Mesothelial cell of epicardium (in vitro differentiated cells): ENCODE data around the gene KIRREL3. TPM values are rescaled to one million over a fixed set of nuclear protein-coding genes. Genes with fewer than 3 reads are reported as not detected.

Experiments
- DNase-seq, 2 experiments: peaks; one replicate each; pipeline ENCODE4 v3.0.0; 2021; ENCODE audit warnings: low spot score in 2 of 2; ENCODE audit not compliant: unreplicated experiment in 2 of 2
- H3K27ac Mint-ChIP-seq: 2 replicates; pipeline ENCODE4 v1.8.0; 2021; ENCODE audit warnings: mixed read lengths
- H3K27me3 Mint-ChIP-seq: 2 replicates; pipeline ENCODE4 v1.8.0; 2021; ENCODE audit warnings: low read depth, mixed read lengths
- H3K36me3 Mint-ChIP-seq: 2 replicates; pipeline ENCODE4 v1.8.0; 2021; ENCODE audit warnings: mixed read lengths
- H3K4me1 Mint-ChIP-seq: 2 replicates; pipeline ENCODE4 v1.8.0; 2021; ENCODE audit warnings: mixed read lengths
- H3K4me3 Mint-ChIP-seq: 2 replicates; pipeline ENCODE4 v1.8.0; 2021; ENCODE audit warnings: mild to moderate bottlenecking, moderate library complexity, mixed read lengths
- H3K9me3 Mint-ChIP-seq: 2 replicates; pipeline ENCODE4 v1.8.0; 2021; ENCODE audit warnings: mixed read lengths
- CTCF ChIP-seq: fragments of 200-600 bp; sonication (generic); IDR thresholded peaks from one replicate; pipeline ENCODE4 v1.5.0; 2021; ENCODE audit warnings: antibody characterized with exemption; ENCODE audit not compliant: unreplicated experiment
- total RNA-seq: library from RNA; stranded (reverse); gene quantifications from 3 replicates; pipeline ENCODE4 v1.2.1, GENCODE V29; 2021

KIRREL3 gene
- total RNA-seq, 1 donor from 2014 or later = 0.31 TPM

- no peak for TF ChIP-seq CTCF
- Mint-ChIP-seq H3K27ac (no peak overlapping the region), H3K36me3 (no peaks in the 10 kb centered on the region), H3K4me3 (no peak overlapping the region), H3K4me1 (peaks cover 27% of the 10 kb centered on the region), H3K9me3 (no peaks in the 10 kb centered on the region), H3K27me3 (peaks cover 21% of the 10 kb centered on the region)
- no peak for DNase-seq
These were observed 168.2 kb downstream of the KIRREL3 start for GRCh38 chr11:126832387-126832786.

GRCh38 chr11:126830216-126830806 is 170.3 kb downstream of the KIRREL3 start:
- peaks cover 25% of the 10 kb centered on the region for H3K4me1 Mint-ChIP-seq
- no peaks in the 10 kb centered on the region for H3K36me3 Mint-ChIP-seq
- no peak overlapping the region for H3K4me3 Mint-ChIP-seq
- H3K27ac Mint-ChIP-seq = no peak overlapping the region
- DNase-seq = no peak
- TF ChIP-seq CTCF = no peak
- H3K27me3 Mint-ChIP-seq = peaks cover 31% of the 10 kb centered on the region
- H3K9me3 Mint-ChIP-seq = no peaks in the 10 kb centered on the region

GRCh38 chr11:126829716-126830115 is 170.9 kb downstream of the KIRREL3 start:
- Mint-ChIP-seq H3K4me1 (peaks cover 25% of the 10 kb centered on the region), H3K27me3 (peaks cover 31% of the 10 kb centered on the region), H3K27ac (no peak overlapping the region), H3K9me3 (no peaks in the 10 kb centered on the region), H3K4me3 (no peak overlapping the region), H3K36me3 (no peaks in the 10 kb centered on the region)
- DNase-seq = no peak
- TF ChIP-seq CTCF = no peak

- no peak for TF ChIP-seq CTCF
- no peaks in the 10 kb centered on the region for H3K36me3 Mint-ChIP-seq
- peaks cover 6% of the 10 kb centered on the region for H3K4me1 Mint-ChIP-seq
- no peaks in the 10 kb centered on the region for H3K9me3 Mint-ChIP-seq
- no peak for DNase-seq
- H3K4me3 Mint-ChIP-seq = no peak overlapping the region
- H3K27me3 Mint-ChIP-seq = peaks cover 38% of the 10 kb centered on the region
- H3K27ac Mint-ChIP-seq = no peak overlapping the region
These were observed 176.4 kb downstream of the KIRREL3 start for GRCh38 chr11:126824035-126824607.

- no peak for TF ChIP-seq CTCF
- no peak overlapping the region for H3K4me3 Mint-ChIP-seq
- peaks cover 6% of the 10 kb centered on the region for H3K4me1 Mint-ChIP-seq
- H3K27ac Mint-ChIP-seq = no peak overlapping the region
- H3K36me3 Mint-ChIP-seq = no peaks in the 10 kb centered on the region
- H3K27me3 Mint-ChIP-seq = peaks cover 33% of the 10 kb centered on the region
- H3K9me3 Mint-ChIP-seq = no peaks in the 10 kb centered on the region
- DNase-seq = no peak
These were observed 177.3 kb downstream of the KIRREL3 start for GRCh38 chr11:126823274-126823673.

- Mint-ChIP-seq H3K4me1 (peaks cover 6% of the 10 kb centered on the region), H3K9me3 (no peaks in the 10 kb centered on the region), H3K27ac (no peak overlapping the region), H3K36me3 (no peaks in the 10 kb centered on the region), H3K27me3 (peaks cover 35% of the 10 kb centered on the region), H3K4me3 (no peak overlapping the region)
- DNase-seq = no peak
- no peak for TF ChIP-seq CTCF
These were observed 178.7 kb downstream of the KIRREL3 start for GRCh38 chr11:126821827-126822226.
